RWPE2 (cell line): ENCODE data around the gene HSP90AB1.

ENCODE experiments used
- ATAC-seq: fragments of 200-7000 bp; cut with Tn5 transposase; 3 replicates; pipeline ENCODE4 v1.9.1; 2021; ENCODE audit warnings: low read depth
- DNase-seq: peaks from one replicate; pipeline ENCODE4 v3.0.0-alpha.2; 2020; ENCODE audit warnings: low spot score
- H3K27ac ChIP-seq: fragments of 450-650 bp; 2 replicates; pipeline ENCODE4 v1.5.1; 2017; ENCODE audit warnings: mild to moderate bottlenecking; ENCODE audit not compliant: poor library complexity, severe bottlenecking
- H3K27me3 ChIP-seq: fragments of 250-450 bp; sonication (Bioruptor Pico); 2 replicates; pipeline ENCODE4 v1.5.1; 2021; ENCODE audit warnings: mild to moderate bottlenecking, moderate library complexity; ENCODE audit not compliant: insufficient read depth, poor library complexity, severe bottlenecking
- H3K36me3 ChIP-seq: fragments of 250-450 bp; sonication (Bioruptor Pico); 2 replicates; pipeline ENCODE4 v1.5.1; 2020; ENCODE audit warnings: low read depth, mild to moderate bottlenecking, moderate library complexity
- H3K4me1 ChIP-seq: fragments of 250-450 bp; sonication (Bioruptor Pico); 2 replicates; pipeline ENCODE4 v1.5.1; 2021; ENCODE audit warnings: mild to moderate bottlenecking, moderate library complexity; ENCODE audit not compliant: insufficient read depth, poor library complexity, severe bottlenecking
- H3K4me3 ChIP-seq: fragments of 250-450 bp; sonication (Bioruptor Pico); 2 replicates; pipeline ENCODE4 v1.5.1; 2021; ENCODE audit warnings: mild to moderate bottlenecking, moderate library complexity; ENCODE audit not compliant: severe bottlenecking
- H3K9me3 ChIP-seq: fragments of 250-450 bp; sonication (Bioruptor Pico); 2 replicates; pipeline ENCODE4 v1.5.1; 2021; ENCODE audit warnings: mild to moderate bottlenecking, moderate library complexity; ENCODE audit not compliant: severe bottlenecking
- CTCF ChIP-seq: fragments of 450-650 bp; IDR thresholded peaks from one replicate; pipeline ENCODE4 v1.5.1; 2017; ENCODE audit warnings: mild to moderate bottlenecking, moderate library complexity; ENCODE audit not compliant: poor library complexity, severe bottlenecking

Gene HSP90AB1

GRCh38 chr6:44238687-44239350, 8.1 kb upstream of the HSP90AB1 start:
- no peak for DNase-seq
- no peak overlapping the region for H3K4me3 ChIP-seq
- no peaks in the 10 kb centered on the region for H3K9me3 ChIP-seq
- H3K27me3 ChIP-seq, result no peaks in the 10 kb centered on the region
- no peak for TF ChIP-seq CTCF
- no peak for ATAC-seq
- H3K36me3 ChIP-seq, result peaks cover 7% of the 10 kb centered on the region; the same call in 1 of the 2 replicates
- peak overlapping the region; percentile 64 for H3K27ac ChIP-seq
- peaks cover 7% of the 10 kb centered on the region for H3K4me1 ChIP-seq

GRCh38 chr6:44243345-44243744, 3.6 kb upstream of the HSP90AB1 start:
- Histone ChIP-seq H3K4me3 (no peak overlapping the region), H3K36me3 (peaks cover 13% of the 10 kb centered on the region), H3K4me1 (peaks cover under 1% of the 10 kb centered on the region), H3K9me3 (no peaks in the 10 kb centered on the region), H3K27ac (no peak overlapping the region), H3K27me3 (no peaks in the 10 kb centered on the region)
- ATAC-seq (no peak), DNase-seq (no peak)
- no peak for TF ChIP-seq CTCF

GRCh38 chr6:44245391-44245911, 1.4 kb upstream of the HSP90AB1 start:
- peaks cover 34% of the 10 kb centered on the region for H3K36me3 ChIP-seq
- H3K9me3 ChIP-seq, result no peaks in the 10 kb centered on the region
- ATAC-seq (no peak), DNase-seq (no peak)
- H3K4me1 ChIP-seq, result peaks cover 9% of the 10 kb centered on the region
- peak overlapping the region; percentile 89 for H3K27ac ChIP-seq
- TF ChIP-seq CTCF, result no peak
- no peaks in the 10 kb centered on the region for H3K27me3 ChIP-seq
- H3K4me3 ChIP-seq, result peak overlapping the region; percentile 93

- ATAC-seq (peak; percentile 60), DNase-seq (peak; percentile 86)
- H3K27ac ChIP-seq, result peak overlapping the region; percentile 89
- peaks cover 9% of the 10 kb centered on the region for H3K4me1 ChIP-seq
- peaks cover 41% of the 10 kb centered on the region for H3K36me3 ChIP-seq
- peak overlapping the region; percentile 93 for H3K4me3 ChIP-seq
- H3K9me3 ChIP-seq, result no peaks in the 10 kb centered on the region
- TF ChIP-seq CTCF, result peak; percentile 59
- H3K27me3 ChIP-seq, result no peaks in the 10 kb centered on the region
These were observed 814 bp upstream of the HSP90AB1 start for GRCh38 chr6:44245912-44246662.
